Limb (tissue), 2 donors: ENCODE measurements around the gene VPS9D1.
"Not testable (repeated sequence)": the region's sequence is repeated elsewhere in the genome, so short reads cannot be mapped to it uniquely, and the experiment has no call there.

Experiments used
- DNase-seq, 2 donors: peaks; one replicate each; pipeline ENCODE4 v3.0.0-alpha.2; 2016; ENCODE audit errors: extremely low spot score in 2 of 2

Gene VPS9D1

GRCh38 chr16:89695086-89695874 is 25.4 kb downstream of the VPS9D1 start:
- DNase-seq: no peak

DNA sequence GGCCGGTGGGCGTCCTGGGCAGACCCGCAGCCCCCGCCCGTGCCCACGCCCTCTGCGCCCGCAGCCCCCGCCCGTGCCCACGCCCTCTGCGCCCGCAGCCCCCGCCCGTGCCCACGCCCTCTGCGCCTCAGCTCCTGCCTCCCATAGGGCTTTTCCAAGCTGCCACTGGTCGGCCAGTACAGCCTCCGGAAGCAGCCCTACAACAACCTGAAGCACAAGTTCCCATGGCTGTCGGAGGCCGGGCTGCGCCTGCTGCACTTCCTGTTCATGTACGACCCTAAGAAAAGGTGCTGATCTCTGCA is 26.0 kb downstream of the VPS9D1 start:
- not testable (repeated sequence) for DNase-seq

DNA sequence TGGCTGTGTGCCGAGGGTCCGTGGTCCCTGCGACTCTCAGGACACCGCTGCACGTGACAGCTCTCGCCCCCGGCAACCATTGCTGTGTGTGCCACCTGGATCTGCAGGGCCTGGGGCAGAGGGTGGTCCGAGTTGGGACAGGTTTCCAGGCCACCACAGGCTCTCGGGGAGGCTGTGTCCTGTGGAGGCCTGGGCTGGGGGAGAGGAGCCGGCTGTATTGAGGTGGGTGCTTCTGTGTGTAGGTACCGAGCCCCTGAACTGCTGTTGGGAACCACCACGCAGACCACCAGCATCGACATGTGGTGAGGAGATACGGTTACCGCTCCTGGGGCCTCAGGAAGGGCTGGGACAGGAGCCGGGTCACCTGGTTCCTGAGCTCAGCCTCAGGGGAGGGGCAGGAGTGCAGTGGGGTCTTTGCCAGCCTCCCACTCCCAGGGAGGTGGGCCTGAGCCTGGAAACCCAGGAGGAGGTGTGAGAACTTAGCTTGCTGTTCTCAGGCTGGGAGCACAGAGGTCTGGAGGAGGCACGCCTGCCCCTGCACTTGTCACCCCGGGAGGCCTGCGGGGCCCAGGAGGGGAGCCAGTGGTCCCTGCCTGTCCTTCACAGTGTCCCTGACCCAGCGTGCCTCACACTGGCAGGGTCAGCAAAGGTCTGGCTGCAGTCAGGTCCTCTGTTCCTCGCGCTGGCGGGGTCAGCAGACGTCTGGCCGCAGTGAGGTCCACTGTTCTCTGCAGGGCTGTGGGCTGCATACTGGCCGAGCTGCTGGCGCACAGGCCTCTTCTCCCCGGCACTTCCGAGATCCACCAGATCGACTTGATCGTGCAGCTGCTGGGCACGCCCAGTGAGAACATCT is 26.5 kb downstream of the VPS9D1 start:
- no peak for DNase-seq

GRCh38 chr16:89693289-89693731 is 27.4 kb downstream of the VPS9D1 start:
- DNase-seq: no peak

GRCh38 chr16:89691986-89692569 is 28.6 kb downstream of the VPS9D1 start:
- no peak for DNase-seq

DNA sequence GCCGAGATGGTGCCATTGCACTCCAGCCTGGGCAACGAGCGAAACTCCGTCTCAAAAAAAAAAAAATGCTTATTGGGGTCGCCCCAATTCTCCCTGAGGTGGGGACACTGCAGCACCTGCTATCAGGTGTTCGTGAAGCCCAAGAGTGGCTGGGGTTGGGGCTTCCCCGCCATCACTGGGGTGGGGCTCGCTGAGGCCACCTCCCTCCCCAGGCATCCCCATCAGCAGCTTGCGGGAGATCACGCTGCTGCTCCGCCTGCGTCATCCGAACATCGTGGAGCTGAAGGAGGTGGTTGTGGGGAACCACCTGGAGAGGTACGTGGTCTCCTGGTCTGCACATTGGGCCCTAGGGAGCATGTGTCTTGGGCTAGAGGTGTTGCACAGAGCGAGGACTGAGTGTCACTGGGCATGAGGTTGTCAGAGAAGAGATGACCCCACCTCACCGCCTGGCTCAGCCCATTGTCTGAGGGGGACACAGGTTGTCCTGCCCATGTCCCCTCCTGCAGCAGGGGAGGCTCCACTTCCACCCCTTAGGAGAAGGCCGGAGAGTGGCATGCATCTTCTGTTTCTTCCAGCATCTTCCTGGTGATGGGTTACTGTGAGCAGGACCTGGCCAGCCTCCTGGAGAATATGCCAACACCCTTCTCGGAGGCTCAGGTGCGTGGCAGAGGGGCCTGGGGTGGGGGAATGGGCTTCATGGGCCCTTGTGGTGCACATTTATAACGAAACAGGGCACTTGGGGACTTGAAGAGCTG is 29.3 kb downstream of the VPS9D1 start:
- no peak for DNase-seq

GRCh38 chr16:89690392-89690901 is 30.3 kb downstream of the VPS9D1 start:
- DNase-seq: no peak

GRCh38 chr16:89689621-89690020 is 31.1 kb downstream of the VPS9D1 start:
- not testable (repeated sequence) for DNase-seq

DNA sequence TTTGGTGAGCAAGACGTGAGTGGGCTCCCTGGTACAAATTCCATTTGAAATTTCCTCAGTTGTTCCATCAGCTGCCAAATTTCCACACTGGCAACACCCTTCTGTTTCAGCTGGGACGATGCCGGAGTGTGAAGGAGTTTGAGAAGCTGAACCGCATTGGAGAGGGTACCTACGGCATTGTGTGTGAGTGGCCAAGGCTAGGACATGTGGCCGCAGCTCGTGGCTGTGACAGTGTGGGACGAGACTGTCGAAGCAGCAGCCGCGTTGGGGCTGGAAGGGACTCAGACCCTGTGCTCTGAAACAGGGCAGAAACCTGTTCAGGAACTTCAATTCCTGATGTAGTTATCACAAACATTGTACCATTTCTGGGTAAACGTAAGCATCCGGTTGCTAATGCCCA is 31.6 kb downstream of the VPS9D1 start:
- no peak for DNase-seq

GRCh38 chr16:89688395-89688794 is 32.3 kb downstream of the VPS9D1 start:
- no peak for DNase-seq

- no peak for DNase-seq
Observed at GRCh38 chr16:89687092-89687940, 33.4 kb downstream of the VPS9D1 start.

- DNase-seq: peak; percentile 81 to 96
Observed at GRCh38 chr16:89686520-89687091, 34.1 kb downstream of the VPS9D1 start, which contains the start of gene CDK10. CDK10 (plus strand) TSS chr16:89686689; CDS start chr16:89686711, 22 bp downstream.

DNA sequence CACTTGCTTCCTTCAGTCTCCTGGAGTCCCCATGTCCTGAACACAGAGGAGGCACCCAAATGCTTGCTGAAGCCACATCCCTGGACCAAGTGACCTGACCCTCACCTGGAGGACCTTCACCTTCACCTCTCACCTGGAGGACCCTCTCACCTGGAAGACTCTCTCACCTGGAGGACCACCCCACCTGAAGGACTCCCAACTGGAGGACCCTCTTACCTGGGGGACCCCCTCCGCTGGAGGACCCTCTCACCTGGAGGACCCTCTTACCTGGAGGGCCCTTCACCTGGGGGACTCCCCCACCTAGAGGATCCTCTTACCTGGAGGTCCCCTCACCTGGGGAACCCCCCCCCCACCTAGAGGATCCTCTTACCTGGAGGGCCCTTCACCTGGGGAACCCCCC is 34.8 kb downstream of the VPS9D1 start:
- DNase-seq: no peak

- DNase-seq: no peak
Observed at GRCh38 chr16:89678258-89678657, 42.4 kb downstream of the VPS9D1 start.

DNA sequence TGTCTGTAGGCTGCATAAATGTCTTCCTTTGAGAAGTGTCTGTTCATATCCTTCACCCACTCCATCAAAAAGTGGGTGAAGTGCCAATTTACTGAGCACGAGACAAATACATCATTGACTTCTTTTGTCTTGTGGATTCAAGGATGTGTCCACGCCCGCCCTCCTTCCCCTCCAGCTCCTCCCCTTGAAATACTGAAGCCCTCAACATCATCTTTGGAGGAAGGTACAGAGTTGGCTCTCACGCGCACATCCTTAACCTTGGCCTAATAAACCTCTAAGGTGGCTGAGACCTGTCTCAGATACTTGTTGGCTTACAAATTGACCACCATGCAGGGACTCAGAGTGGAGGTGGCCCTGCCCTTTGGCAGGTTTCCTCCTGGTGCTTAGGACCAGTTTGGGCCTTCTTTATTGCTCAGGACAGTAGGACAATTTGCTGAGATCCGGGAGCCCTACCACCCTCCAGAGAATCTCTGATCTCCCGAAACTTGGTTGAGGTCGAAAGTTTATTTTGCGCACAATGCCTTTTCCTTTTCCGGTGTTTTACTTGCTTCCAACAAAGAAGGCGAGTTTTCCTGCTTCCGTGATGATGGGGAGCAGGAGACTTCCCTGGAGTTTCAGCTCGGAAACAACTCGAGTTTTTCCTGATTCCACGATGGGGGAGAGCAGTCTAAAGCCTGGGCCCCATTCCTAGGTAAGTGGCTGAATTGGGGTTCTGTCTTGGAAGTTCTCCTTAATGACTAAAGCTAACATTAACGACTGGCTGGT is 48.3 kb downstream of the VPS9D1 start:
- no peak for DNase-seq

- not testable (repeated sequence) for DNase-seq
Observed at GRCh38 chr16:89671565-89671964, 49.1 kb downstream of the VPS9D1 start.

GRCh38 chr16:89670496-89671431 is 49.9 kb downstream of the VPS9D1 start:
- no peak for DNase-seq

GRCh38 chr16:89669755-89670154 is 50.9 kb downstream of the VPS9D1 start:
- no peak for DNase-seq
